Chondrocyte (in vitro differentiated cells): ENCODE measurements around the gene CMTM2. TPM values are rescaled to one million over a fixed set of nuclear protein-coding genes. Genes with fewer than 3 reads are reported as not detected.

ENCODE experiments used
- DNase-seq: peaks from one replicate; pipeline ENCODE4 v3.0.0; 2021; ENCODE audit warnings: mixed read lengths, low spot score
- H3K27ac Mint-ChIP-seq: one replicate; pipeline ENCODE4 v1.8.0; 2021; ENCODE audit warnings: mild to moderate bottlenecking, moderate library complexity, mixed read lengths; ENCODE audit not compliant: unreplicated experiment
- H3K27me3 Mint-ChIP-seq: 2 replicates; pipeline ENCODE4 v1.8.0; 2021; ENCODE audit warnings: low read depth, mixed read lengths
- H3K36me3 Mint-ChIP-seq: 2 replicates; pipeline ENCODE4 v1.8.0; 2021; ENCODE audit warnings: low read depth, mixed read lengths
- H3K4me1 Mint-ChIP-seq: 2 replicates; pipeline ENCODE4 v1.8.0; 2021; ENCODE audit warnings: low read depth, mild to moderate bottlenecking, mixed read lengths
- H3K4me3 Mint-ChIP-seq: one replicate; pipeline ENCODE4 v1.8.0; 2021; ENCODE audit warnings: mild to moderate bottlenecking, moderate library complexity, mixed read lengths; ENCODE audit not compliant: unreplicated experiment
- H3K9me3 Mint-ChIP-seq: 2 replicates; pipeline ENCODE4 v1.8.0; 2021; ENCODE audit warnings: low read depth, mixed read lengths
- CTCF ChIP-seq: fragments of 200-600 bp; sonication (generic); IDR thresholded peaks from 2 replicates; pipeline ENCODE4 v1.5.0; 2021; ENCODE audit warnings: antibody characterized with exemption, mild to moderate bottlenecking, moderate library complexity
- total RNA-seq: library from RNA; stranded (reverse); gene quantifications from 3 replicates; pipeline ENCODE4 v1.2.1, GENCODE V29; 2021

Gene CMTM2
- total RNA-seq, 1 donor from 2014 or later, result not detected

- Mint-ChIP-seq H3K9me3 (no peaks in the 10 kb centered on the region), H3K36me3 (peaks cover 2% of the 10 kb centered on the region), H3K27ac (no peak overlapping the region), H3K27me3 (no peaks in the 10 kb centered on the region), H3K4me3 (no peak overlapping the region), H3K4me1 (peaks cover 25% of the 10 kb centered on the region)
- no peak for DNase-seq
- TF ChIP-seq CTCF, result no peak
These were observed 55.4 kb downstream of the CMTM2 start for GRCh38 chr16:66634527-66635196.

- Mint-ChIP-seq H3K4me1 (peaks cover 26% of the 10 kb centered on the region), H3K27ac (no peak overlapping the region), H3K4me3 (no peak overlapping the region), H3K9me3 (no peaks in the 10 kb centered on the region), H3K36me3 (peaks cover 2% of the 10 kb centered on the region), H3K27me3 (no peaks in the 10 kb centered on the region)
- no peak for TF ChIP-seq CTCF
- no peak for DNase-seq
These were observed 56.1 kb downstream of the CMTM2 start for GRCh38 chr16:66635406-66635805.

- Mint-ChIP-seq H3K27me3 (no peaks in the 10 kb centered on the region), H3K9me3 (no peaks in the 10 kb centered on the region), H3K27ac (no peak overlapping the region), H3K4me1 (peaks cover 26% of the 10 kb centered on the region), H3K36me3 (peaks cover 2% of the 10 kb centered on the region), H3K4me3 (no peak overlapping the region)
- no peak for DNase-seq
- no peak for TF ChIP-seq CTCF
These were observed 56.9 kb downstream of the CMTM2 start for GRCh38 chr16:66636199-66636598.

GRCh38 chr16:66637806-66638205 lies 58.5 kb downstream of the CMTM2 start:
- Mint-ChIP-seq H3K27ac (no peak overlapping the region), H3K4me1 (peaks cover 26% of the 10 kb centered on the region)

More at GRCh38 chr16:66637806-66638205, 58.5 kb downstream of the CMTM2 start:
- peaks cover 2% of the 10 kb centered on the region for H3K36me3 Mint-ChIP-seq
- H3K27me3 Mint-ChIP-seq, result no peaks in the 10 kb centered on the region
- DNase-seq, result no peak
- TF ChIP-seq CTCF, result no peak
- H3K4me3 Mint-ChIP-seq, result no peak overlapping the region
- no peaks in the 10 kb centered on the region for H3K9me3 Mint-ChIP-seq

Other genes starting within 250 kb of the CMTM2 start
- gene CDH5, start 212.8 kb upstream of the CMTM2 start, total RNA-seq, result not detected in 3 replicates
- gene BEAN1, start 152.2 kb upstream of the CMTM2 start, total RNA-seq, result 3.1 to 4.1 TPM (median 3.7 TPM) in 3 replicates
- 30.4 to 34.3 TPM (median 33.6 TPM) in 3 replicates for gene TK2, start 29.3 kb upstream of the CMTM2 start, total RNA-seq
- 47.3 to 52.8 TPM (median 51.9 TPM) in 3 replicates for gene CKLF, start 26.9 kb upstream of the CMTM2 start, total RNA-seq
- 6.3 to 11.9 TPM (median 9.6 TPM) in 3 replicates for gene CMTM1, start 13.0 kb upstream of the CMTM2 start, total RNA-seq
- 76.5 to 77.8 TPM (median 77.6 TPM) in 3 replicates for gene CMTM3, start 25.2 kb downstream of the CMTM2 start, total RNA-seq
- gene CMTM4, start 117.3 kb downstream of the CMTM2 start, total RNA-seq, result 30.1 to 32.5 TPM (median 31.5 TPM) in 3 replicates
- 144 to 153 TPM (median 147 TPM) in 3 replicates for gene DYNC1LI2, start 172.1 kb downstream of the CMTM2 start, total RNA-seq
- not detected in 3 replicates for gene TERB1, start 222.1 kb downstream of the CMTM2 start, total RNA-seq